ENCODE results near the gene DHRS3. TPM values are rescaled to one million over a fixed set of nuclear protein-coding genes. Genes with fewer than 3 reads are reported as not detected.
A peak's percentile ranks its signal among the peaks of the same experiment; 100 is the strongest.
"Not testable (repeated sequence)": the region's sequence is repeated elsewhere in the genome, so short reads cannot be mapped to it uniquely, and the experiment has no call there.

The DHRS3 gene
- total and polyA plus RNA-seq, 2 experiments from 2014 or later = 12.5 to 15.3 TPM

- Histone ChIP-seq H3K27me3 (peaks cover 5% of the 10 kb centered on the region), H3K27ac (no peak overlapping the region), H3K4me3 (no peak overlapping the region), H3K9me3 (ENCODE audit: low read depth) (no peaks in the 10 kb centered on the region), H3K4me1 (ENCODE audit: low read depth) (no peaks in the 10 kb centered on the region), H3K36me3 (no peaks in the 10 kb centered on the region)
- TF ChIP-seq, protein P1, sequence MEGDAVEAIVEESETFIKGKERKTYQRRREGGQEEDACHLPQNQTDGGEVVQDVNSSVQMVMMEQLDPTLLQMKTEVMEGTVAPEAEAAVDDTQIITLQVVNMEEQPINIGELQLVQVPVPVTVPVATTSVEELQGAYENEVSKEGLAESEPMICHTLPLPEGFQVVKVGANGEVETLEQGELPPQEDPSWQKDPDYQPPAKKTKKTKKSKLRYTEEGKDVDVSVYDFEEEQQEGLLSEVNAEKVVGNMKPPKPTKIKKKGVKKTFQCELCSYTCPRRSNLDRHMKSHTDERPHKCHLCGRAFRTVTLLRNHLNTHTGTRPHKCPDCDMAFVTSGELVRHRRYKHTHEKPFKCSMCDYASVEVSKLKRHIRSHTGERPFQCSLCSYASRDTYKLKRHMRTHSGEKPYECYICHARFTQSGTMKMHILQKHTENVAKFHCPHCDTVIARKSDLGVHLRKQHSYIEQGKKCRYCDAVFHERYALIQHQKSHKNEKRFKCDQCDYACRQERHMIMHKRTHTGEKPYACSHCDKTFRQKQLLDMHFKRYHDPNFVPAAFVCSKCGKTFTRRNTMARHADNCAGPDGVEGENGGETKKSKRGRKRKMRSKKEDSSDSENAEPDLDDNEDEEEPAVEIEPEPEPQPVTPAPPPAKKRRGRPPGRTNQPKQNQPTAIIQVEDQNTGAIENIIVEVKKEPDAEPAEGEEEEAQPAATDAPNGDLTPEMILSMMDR (IDR thresholded peaks at IDR 0.05; ENCODE audit: low read depth, low read length) = no peak
- DNase-seq (ENCODE audit: low read depth in 1 of 2, low spot score in 1 of 2) = peak in 1 of 2 donors; percentile 70
These were observed 36.1 kb upstream of the DHRS3 start for GRCh38 chr1:12654004-12654567.

DNA sequence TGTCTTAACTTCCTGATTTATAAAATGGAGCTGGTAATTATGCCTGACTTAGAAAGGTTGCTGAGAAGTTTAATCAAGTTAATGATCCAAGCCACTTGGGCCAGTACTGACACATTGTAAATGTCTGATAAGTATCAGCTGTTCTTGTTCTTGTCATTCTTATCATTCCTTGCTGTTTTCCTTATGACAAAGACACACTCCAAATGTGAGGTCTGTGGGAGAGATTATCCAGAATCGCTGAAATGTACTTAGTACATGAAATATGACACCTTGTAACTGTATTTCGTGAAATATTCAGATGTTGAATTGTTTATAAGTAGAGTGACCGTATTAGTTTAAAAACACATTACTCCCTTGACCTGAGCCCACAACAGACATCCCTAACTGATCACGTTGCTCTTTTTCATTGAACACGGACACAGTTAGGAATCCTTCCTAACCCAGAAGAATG, 32.0 kb upstream of the DHRS3 start:
- H3K27me3 ChIP-seq = peaks cover 5% of the 10 kb centered on the region
- DNase-seq (ENCODE audit: low read depth in 1 of 2, low spot score in 1 of 2) = peak in 1 of 2 donors; percentile 70
- no peak overlapping the region for H3K27ac ChIP-seq
- H3K9me3 ChIP-seq (ENCODE audit: low read depth) = no peaks in the 10 kb centered on the region
- H3K4me3 ChIP-seq = no peak overlapping the region
- no peaks in the 10 kb centered on the region for H3K36me3 ChIP-seq
- no peaks in the 10 kb centered on the region for H3K4me1 ChIP-seq (ENCODE audit: low read depth)
- TF ChIP-seq, protein P1 (IDR thresholded peaks at IDR 0.05; ENCODE audit: low read depth, low read length) = no peak

DNA sequence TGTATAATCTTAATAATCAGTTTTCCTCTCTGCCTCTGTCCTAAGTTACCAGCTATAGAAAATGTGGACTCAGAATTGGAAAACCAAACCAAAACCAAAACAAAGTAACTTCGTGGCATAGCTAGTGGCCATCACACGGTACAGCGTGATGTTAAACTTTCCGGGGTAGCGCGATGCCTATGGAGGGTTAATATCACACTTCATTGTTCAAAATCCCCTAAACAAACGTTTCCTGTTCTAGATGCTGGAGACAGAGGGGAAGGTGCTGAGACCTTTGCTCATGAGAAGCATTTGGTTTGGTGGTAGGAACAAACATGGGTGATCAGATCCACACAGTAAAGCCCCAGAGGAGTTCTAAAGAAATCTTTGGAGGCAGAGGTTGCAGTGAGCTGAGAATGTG, 30.7 kb upstream of the DHRS3 start:
- no peak for DNase-seq (ENCODE audit: low read depth in 1 of 2, low spot score in 1 of 2)
- Histone ChIP-seq H3K27ac (no peak overlapping the region), H3K4me3 (no peak overlapping the region), H3K4me1 (ENCODE audit: low read depth) (no peaks in the 10 kb centered on the region), H3K36me3 (no peaks in the 10 kb centered on the region), H3K9me3 (ENCODE audit: low read depth) (no peaks in the 10 kb centered on the region), H3K27me3 (peaks cover 5% of the 10 kb centered on the region)
- TF ChIP-seq, protein P1 (IDR thresholded peaks at IDR 0.05; ENCODE audit: low read depth, low read length) = no peak

DNA sequence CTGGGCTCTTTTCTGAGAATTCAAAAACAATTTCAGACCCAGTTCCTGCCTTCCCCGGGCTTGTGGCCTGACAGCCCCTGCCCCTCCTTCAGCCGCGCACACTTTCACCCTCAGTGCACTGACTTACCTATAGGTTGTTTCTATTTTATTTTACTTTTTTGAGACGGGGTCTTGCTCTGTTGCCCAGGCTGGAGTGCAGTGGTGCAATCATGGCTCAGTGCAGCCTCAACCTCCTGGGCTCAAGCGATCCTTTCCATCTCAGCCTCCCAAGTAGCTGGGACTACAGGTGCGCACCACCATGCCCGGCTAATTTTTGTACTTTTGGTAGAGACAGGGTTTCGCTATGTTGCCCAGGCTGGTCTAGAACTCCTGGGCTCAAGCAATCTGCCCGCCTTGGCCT, 27.4 kb upstream of the DHRS3 start:
- not testable (repeated sequence) for H3K9me3 ChIP-seq (ENCODE audit: low read depth); H3K36me3 ChIP-seq; H3K4me3 ChIP-seq; H3K27me3 ChIP-seq; H3K27ac ChIP-seq; DNase-seq (ENCODE audit: low read depth in 1 of 2, low spot score in 1 of 2); H3K4me1 ChIP-seq (ENCODE audit: low read depth)

- Histone ChIP-seq H3K27ac (no peak overlapping the region), H3K4me1 (ENCODE audit: low read depth) (no peaks in the 10 kb centered on the region), H3K36me3 (no peaks in the 10 kb centered on the region), H3K4me3 (no peak overlapping the region), H3K9me3 (ENCODE audit: low read depth) (peaks cover 5% of the 10 kb centered on the region), H3K27me3 (peaks cover 5% of the 10 kb centered on the region)
- no peak for DNase-seq (ENCODE audit: low read depth in 1 of 2, low spot score in 1 of 2)
- TF ChIP-seq, protein P1 (IDR thresholded peaks at IDR 0.05; ENCODE audit: low read depth, low read length) = no peak
These were observed 26.8 kb upstream of the DHRS3 start for GRCh38 chr1:12644829-12645228.

- TF ChIP-seq, protein P1 (IDR thresholded peaks at IDR 0.05; ENCODE audit: low read depth, low read length) = no peak
- Histone ChIP-seq H3K36me3 (no peaks in the 10 kb centered on the region), H3K27me3 (peaks cover 5% of the 10 kb centered on the region), H3K27ac (no peak overlapping the region), H3K9me3 (ENCODE audit: low read depth) (peaks cover 5% of the 10 kb centered on the region), H3K4me1 (ENCODE audit: low read depth) (no peaks in the 10 kb centered on the region), H3K4me3 (no peak overlapping the region)
- DNase-seq (ENCODE audit: low read depth in 1 of 2, low spot score in 1 of 2) = no peak
These were observed 26.2 kb upstream of the DHRS3 start for GRCh38 chr1:12644237-12644636.
